ENCODE data around the gene BLOC1S5.
"Not testable (repeated sequence)": the region's sequence is repeated elsewhere in the genome, so short reads cannot be mapped to it uniquely, and the experiment has no call there.

The BLOC1S5 gene

DNA sequence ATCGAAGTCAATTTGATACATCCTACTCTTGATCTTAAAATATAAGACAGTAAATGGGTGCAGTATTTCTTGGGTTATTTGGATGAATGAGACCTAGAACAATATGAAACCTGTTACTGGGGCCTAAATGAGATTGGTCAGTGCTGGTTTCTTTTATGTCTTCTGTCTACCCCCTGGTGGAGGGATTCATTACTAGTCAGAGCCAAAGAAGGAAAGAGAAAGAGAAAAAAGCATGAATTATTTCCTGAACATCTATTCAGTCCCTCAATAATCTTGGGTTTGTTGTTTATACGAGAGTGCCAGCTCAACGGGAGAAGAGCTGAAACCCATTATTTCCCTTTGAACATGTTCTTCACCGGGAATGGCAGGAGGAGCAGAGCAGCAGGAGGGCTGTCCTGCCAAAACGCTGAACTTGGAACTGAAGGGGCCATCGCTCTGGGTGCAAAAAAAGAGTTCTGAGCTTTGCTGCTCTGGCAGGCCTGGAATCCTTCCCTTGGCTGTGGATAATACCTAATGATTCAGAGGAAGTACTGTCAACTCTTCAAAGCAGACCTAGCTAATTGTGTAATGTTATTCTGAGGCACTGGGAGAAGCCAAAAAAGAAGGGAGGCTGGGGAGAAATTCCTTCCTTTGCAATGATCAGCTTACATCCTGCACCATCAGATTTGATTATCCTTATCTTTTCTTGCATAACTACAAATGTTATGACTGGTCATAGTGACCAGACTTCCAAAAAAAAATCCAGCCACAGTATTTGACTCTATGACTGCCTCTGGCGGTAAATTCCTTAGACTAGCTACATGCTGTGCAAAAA is 72.0 kb downstream of the BLOC1S5 start:
- Histone ChIP-seq H3K4me3 (no peak overlapping the region), H3K36me3 (no peaks in the 10 kb centered on the region), H4K20me1 (no peaks in the 10 kb centered on the region), H3K4me1 (no peaks in the 10 kb centered on the region), H3K9me3 (replicated peaks in 1 of 11) (peaks cover 0 to 5% (median 0%) of the 10 kb centered on the region in 11 experiments; a peak in 5 of 22 replicates), H3K4me2 (no peak overlapping the region), H3K27me3 (no peaks in the 10 kb centered on the region), H3K9ac (no peak overlapping the region), H3K27ac (no peak overlapping the region)
- TF ChIP-seq Cebpa-rat (IDR thresholded peaks at IDR 0.05), result no peak

GRCh38 chr6:7991536-7991935 is 72.7 kb downstream of the BLOC1S5 start:
- Histone ChIP-seq H3K4me2 (no peak overlapping the region), H3K9ac (no peak overlapping the region), H3K4me1 (no peaks in the 10 kb centered on the region), H3K27ac (no peak overlapping the region), H4K20me1 (no peaks in the 10 kb centered on the region), H3K36me3 (no peaks in the 10 kb centered on the region), H3K4me3 (no peak overlapping the region), H3K27me3 (no peaks in the 10 kb centered on the region), H3K9me3 (replicated peaks in 1 of 11) (peaks cover 4 to 12% (median 6%) of the 10 kb centered on the region in 11 experiments; a peak in 20 of 22 replicates)
- TF ChIP-seq Cebpa-rat (IDR thresholded peaks at IDR 0.05), result no peak

DNA sequence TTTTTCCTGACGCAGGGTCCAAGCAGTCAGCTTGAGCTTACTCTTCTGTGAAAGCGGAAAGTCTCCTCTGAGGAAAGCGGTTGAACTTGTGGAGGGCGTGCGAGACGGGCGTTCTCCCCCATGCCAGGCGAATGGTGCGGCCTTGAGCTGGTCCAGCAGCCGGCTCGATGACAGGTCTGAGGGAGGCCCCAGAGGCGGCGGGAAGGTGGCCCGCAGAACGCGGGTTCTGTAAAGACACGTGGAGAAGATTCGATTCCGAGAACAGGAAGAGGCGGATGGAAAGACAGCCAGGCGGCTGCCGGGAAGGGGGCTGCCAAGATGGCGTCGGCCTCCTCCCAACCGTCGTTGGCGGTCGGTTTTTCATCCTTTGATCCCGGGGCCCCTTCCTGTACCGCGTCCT is 78.0 kb downstream of the BLOC1S5 start:
- Histone ChIP-seq H3K4me2 (no peak overlapping the region), H3K27me3 (no peaks in the 10 kb centered on the region), H3K36me3 (no peaks in the 10 kb centered on the region), H3K9ac (no peak overlapping the region), H3K4me1 (no peaks in the 10 kb centered on the region), H3K4me3 (no peak overlapping the region), H3K27ac (no peak overlapping the region), H4K20me1 (no peaks in the 10 kb centered on the region), H3K9me3 (replicated peaks in 1 of 11) (peaks cover 11 to 19% (median 17%) of the 10 kb centered on the region in 11 experiments; a peak in 21 of 22 replicates)
- TF ChIP-seq Cebpa-rat (IDR thresholded peaks at IDR 0.05), result no peak

DNA sequence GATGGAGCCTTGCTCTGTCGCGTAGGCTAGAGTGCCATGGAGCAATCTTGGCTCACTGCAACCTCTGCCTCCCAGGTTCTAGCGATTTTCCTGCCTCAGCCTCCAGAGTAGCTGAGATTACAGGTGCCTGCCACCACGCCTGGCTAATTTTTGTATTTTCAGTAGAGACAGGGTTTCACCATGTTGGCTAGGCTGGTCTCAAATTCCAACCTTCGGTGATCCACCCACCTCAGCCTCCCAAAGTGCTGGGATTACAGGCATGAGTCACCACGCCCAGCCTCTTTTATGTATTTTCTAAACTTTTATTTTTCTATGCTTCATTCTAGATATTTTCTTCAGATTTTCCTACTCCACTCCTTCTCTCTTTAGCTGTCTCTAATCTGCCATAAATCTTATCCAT is 80.2 kb downstream of the BLOC1S5 start:
- H4K20me1 ChIP-seq, H3K27me3 ChIP-seq, H3K4me2 ChIP-seq, H3K9ac ChIP-seq, H3K4me1 ChIP-seq, H3K36me3 ChIP-seq, H3K4me3 ChIP-seq, H3K27ac ChIP-seq: not testable (repeated sequence)
- peaks cover 11 to 19% (median 17%) of the 10 kb centered on the region in 11 experiments; a peak in 21 of 22 replicates for H3K9me3 ChIP-seq (replicated peaks in 1 of 11)

- H4K20me1 ChIP-seq, result no peaks in the 10 kb centered on the region
- H3K4me3 ChIP-seq, result no peak overlapping the region
- H3K36me3 ChIP-seq, result no peaks in the 10 kb centered on the region
- no peak for TF ChIP-seq Cebpa-rat (IDR thresholded peaks at IDR 0.05)
- H3K27ac ChIP-seq, result no peak overlapping the region
- no peaks in the 10 kb centered on the region for H3K27me3 ChIP-seq
- H3K4me2 ChIP-seq, result no peak overlapping the region
- peaks cover 7 to 16% (median 14%) of the 10 kb centered on the region in 10 experiments; a peak in 19 of 20 replicates for H3K4me1 ChIP-seq
- H3K9ac ChIP-seq, result no peak overlapping the region
- H3K9me3 ChIP-seq (replicated peaks in 1 of 11), result no peaks in the 10 kb centered on the region; a peak in 1 of 22 replicates
These were observed 84.4 kb downstream of the BLOC1S5 start for GRCh38 chr6:7979831-7980230.

DNA sequence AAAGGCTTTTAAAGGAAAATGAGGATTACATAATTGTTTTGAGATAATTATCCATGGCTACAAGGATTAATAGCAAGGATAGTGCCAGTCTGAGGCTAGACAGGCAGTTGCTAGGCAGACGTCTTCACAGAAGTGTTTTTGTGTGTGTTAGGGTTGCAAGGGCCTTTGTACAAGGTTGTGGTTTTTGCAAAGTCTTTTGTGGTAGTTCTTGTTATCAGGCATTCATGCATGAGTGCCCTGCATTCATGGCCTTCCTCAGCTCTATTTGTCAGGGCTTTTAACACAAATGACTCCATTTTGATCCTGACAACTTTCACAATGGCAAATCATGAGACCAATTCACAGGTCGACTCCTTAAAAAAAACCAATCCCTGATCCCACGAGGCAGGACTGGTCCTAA is 85.5 kb downstream of the BLOC1S5 start:
- 0 out of 22 replicates have a peak, but pooled peaks of 1 of the 11 experiments have one; percentile 9 for TF ChIP-seq Cebpa-rat (IDR thresholded peaks at IDR 0.05)
- H3K9me3 ChIP-seq (replicated peaks in 1 of 11), result no peaks in the 10 kb centered on the region; a peak in 1 of 22 replicates
- H3K27ac ChIP-seq, result peak overlapping the region in 1 of 11 experiments; percentile 3; a peak in 1 of 22 replicates
- no peak overlapping the region for H3K4me3 ChIP-seq
- H3K36me3 ChIP-seq, result no peaks in the 10 kb centered on the region
- no peak overlapping the region for H3K9ac ChIP-seq
- H3K4me1 ChIP-seq, result peaks cover 7 to 16% (median 14%) of the 10 kb centered on the region in 10 experiments; a peak in 19 of 20 replicates
- H3K4me2 ChIP-seq, result peak overlapping the region; percentile 8 to 71 (median 47); a peak in 19 of 22 replicates
- H4K20me1 ChIP-seq, result no peaks in the 10 kb centered on the region
- H3K27me3 ChIP-seq, result no peaks in the 10 kb centered on the region

DNA sequence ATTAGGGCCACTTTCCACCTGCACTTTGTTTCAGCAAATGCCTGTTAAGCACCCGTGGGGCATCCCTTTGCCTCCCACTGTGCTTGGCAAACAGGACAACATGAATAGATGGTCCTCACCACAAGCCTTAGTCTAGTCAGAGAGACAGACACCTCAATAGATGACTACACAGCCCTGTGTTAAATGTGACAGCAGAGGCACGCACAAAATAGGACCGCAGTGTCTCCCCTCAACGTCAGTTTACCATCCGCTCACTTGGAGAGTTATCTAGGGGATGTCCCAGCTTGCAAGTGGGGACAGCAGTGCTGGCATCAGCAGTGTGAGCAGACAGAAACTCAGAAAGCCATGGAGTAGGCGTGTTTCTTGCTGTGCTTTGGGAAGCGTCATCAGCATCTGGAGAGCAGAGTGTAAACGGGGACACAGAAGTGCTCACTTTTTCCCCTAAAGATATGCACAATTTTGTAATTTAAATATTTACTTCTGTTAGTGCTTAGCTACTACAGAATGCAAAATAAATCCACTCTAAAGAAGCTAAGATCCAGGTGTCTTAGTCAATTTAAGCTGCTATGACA is 87.6 kb downstream of the BLOC1S5 start:
- Histone ChIP-seq H3K27me3 (no peaks in the 10 kb centered on the region), H3K4me1 (peaks cover 7 to 16% (median 14%) of the 10 kb centered on the region in 10 experiments; a peak in 19 of 20 replicates)

GRCh38 chr6:7975764-7976146 is 88.4 kb downstream of the BLOC1S5 start:
- TF ChIP-seq Cebpa-rat (IDR thresholded peaks at IDR 0.05), result no peak
- H3K27ac ChIP-seq, result no peak overlapping the region
- no peaks in the 10 kb centered on the region for H3K27me3 ChIP-seq
- no peak overlapping the region for H3K9ac ChIP-seq
- no peak overlapping the region for H3K4me2 ChIP-seq
- no peaks in the 10 kb centered on the region; a peak in 3 of 22 replicates for H3K9me3 ChIP-seq (replicated peaks in 1 of 11)
- H4K20me1 ChIP-seq, result no peaks in the 10 kb centered on the region
- no peak overlapping the region for H3K4me3 ChIP-seq
- H3K4me1 ChIP-seq, result peaks cover 7 to 16% (median 14%) of the 10 kb centered on the region in 10 experiments; a peak in 19 of 20 replicates
- H3K36me3 ChIP-seq, result no peaks in the 10 kb centered on the region

More for the DNA sequence above, 87.6 kb downstream of the BLOC1S5 start:
- H4K20me1 ChIP-seq, result no peaks in the 10 kb centered on the region
- no peak overlapping the region for H3K4me2 ChIP-seq
- H3K27ac ChIP-seq, result no peak overlapping the region
- no peak overlapping the region for H3K9ac ChIP-seq
- no peaks in the 10 kb centered on the region; a peak in 1 of 22 replicates for H3K9me3 ChIP-seq (replicated peaks in 1 of 11)
- H3K4me3 ChIP-seq, result no peak overlapping the region
- no peaks in the 10 kb centered on the region for H3K36me3 ChIP-seq
- TF ChIP-seq Cebpa-rat (IDR thresholded peaks at IDR 0.05), result no peak

GRCh38 chr6:7974938-7975763 is 89.0 kb downstream of the BLOC1S5 start:
- H3K9me3 ChIP-seq (replicated peaks in 1 of 11), result peaks cover 5 to 6% (median 5%) of the 10 kb centered on the region in 11 experiments
- no peak overlapping the region for H3K4me2 ChIP-seq
- H3K4me3 ChIP-seq, result no peak overlapping the region
- H3K9ac ChIP-seq, result no peak overlapping the region
- H3K36me3 ChIP-seq, result peaks cover 0 to 3% (median 0%) of the 10 kb centered on the region in 11 experiments; a peak in 2 of 22 replicates
- H3K27me3 ChIP-seq, result no peaks in the 10 kb centered on the region
- no peak overlapping the region for H3K27ac ChIP-seq
- no peak for TF ChIP-seq Cebpa-rat (IDR thresholded peaks at IDR 0.05)
- peaks cover 7 to 16% (median 14%) of the 10 kb centered on the region in 10 experiments; a peak in 19 of 20 replicates for H3K4me1 ChIP-seq
- H4K20me1 ChIP-seq, result no peaks in the 10 kb centered on the region

Measured in BLaER1 treated with 17β-estradiol and CSF1 and Interleukin-3, amounts not matched to agents 10 nM and 100 nM (cell line).